K562 (cell line): Measurements from ENCODE around the gene FLOT2. TPM values are rescaled to one million over a fixed set of nuclear protein-coding genes. Genes with fewer than 3 reads are reported as not detected.

Source experiments
- ARNT ChIP-seq, 2 experiments: fragments of 450-650 bp; IDR thresholded peaks; 2 replicates each; pipeline ENCODE4 v1.6.1; 2016; ENCODE audit warnings: mild to moderate bottlenecking in 1 of 2
- CHD2 ChIP-seq: IDR thresholded peaks from 2 replicates; pipeline ENCODE4 v1.6.1; 2011; ENCODE audit warnings: low read depth, low read length
- COPS2 ChIP-seq: fragments of 450-650 bp; conservative IDR thresholded peaks from 2 replicates; pipeline ENCODE4 v1.6.1; 2016; ENCODE audit warnings: mild to moderate bottlenecking, moderate library complexity
- ETV1 ChIP-seq: fragments of 450-650 bp; conservative IDR thresholded peaks from 2 replicates; pipeline ENCODE4 v1.6.1; 2016; ENCODE audit warnings: missing genetic modification characterization, control low read depth, low read depth, missing compliant biosample characterization
- FOXJ3 ChIP-seq: sonication (generic); formaldehyde crosslinking; IDR thresholded peaks from 2 replicates; pipeline ENCODE4 v1.4.0; 2020; ENCODE audit warnings: mild to moderate bottlenecking, missing genetic modification reagents
- JUN ChIP-seq, 2 experiments: sonication (generic) in 1 of 2; formaldehyde crosslinking in 1 of 2; IDR thresholded peaks; 2 replicates each; pipeline versions ENCODE4 v1.6.1 to v1.8.0; 2012 to 2022; ENCODE audit warnings: borderline replicate concordance in 2 of 2, mild to moderate bottlenecking in 2 of 2, improper control_type of control experiment in 1 of 2, low read depth in 1 of 2, low read length in 1 of 2, missing genetic modification reagents in 1 of 2
- JUND ChIP-seq, 2 experiments: IDR thresholded peaks; 2 replicates in 1 of 2; 3 replicates in 1 of 2; pipeline ENCODE4 v1.6.1; 2011; ENCODE audit warnings: borderline replicate concordance in 2 of 2, low read depth in 2 of 2, low read length in 2 of 2, improper control_type of control experiment in 1 of 2, missing biosample characterization in 1 of 2, missing genetic modification characterization in 1 of 2, missing genetic modification reagents in 1 of 2
- MECOM ChIP-seq: fragments of 250-450 bp; sonication (Bioruptor Pico); IDR thresholded peaks from 2 replicates; pipeline ENCODE4 v1.8.0; 2022; ENCODE audit warnings: inconsistent platforms
- MEIS2 ChIP-seq: fragments of 450-650 bp; IDR thresholded peaks from 2 replicates; pipeline ENCODE4 v1.6.1; 2014; ENCODE audit warnings: mild to moderate bottlenecking; ENCODE audit not compliant: partially characterized antibody
- MITF ChIP-seq: IDR thresholded peaks from 2 replicates; pipeline ENCODE4 v1.6.1; 2014; ENCODE audit warnings: antibody characterized with exemption
- NCOA2 ChIP-seq, 2 experiments: fragments of 450-650 bp; IDR thresholded peaks; 2 replicates each; pipeline ENCODE4 v1.6.1; 2018; ENCODE audit warnings: mild to moderate bottlenecking in 2 of 2, moderate library complexity in 1 of 2; ENCODE audit not compliant: partially characterized antibody in 2 of 2
- NELFE ChIP-seq: IDR thresholded peaks from 2 replicates; pipeline ENCODE4 v1.6.1; 2011; ENCODE audit warnings: mild to moderate bottlenecking; ENCODE audit not compliant: insufficient read depth, insufficient read length
- SNIP1 ChIP-seq: fragments of 450-650 bp; IDR thresholded peaks from 2 replicates; pipeline ENCODE4 v1.7.1; 2017; ENCODE audit warnings: low read depth, mild to moderate bottlenecking
- STAT5A ChIP-seq: IDR thresholded peaks from 2 replicates; pipeline ENCODE4 v1.6.1; 2012; ENCODE audit warnings: low read length, inconsistent platforms, borderline replicate concordance
- TEAD4 ChIP-seq, 2 experiments: sonication (generic) in 1 of 2; formaldehyde crosslinking in 1 of 2; IDR thresholded peaks; 2 replicates each; pipeline versions ENCODE4 v1.6.1 to v1.8.0; 2012 to 2022; ENCODE audit warnings: borderline replicate concordance in 1 of 2, inconsistent platforms in 1 of 2, low read length in 1 of 2, mild to moderate bottlenecking in 1 of 2, missing genetic modification reagents in 1 of 2
- ZNF253 ChIP-seq: fragments of 250-450 bp; sonication (Bioruptor Pico); conservative IDR thresholded peaks from 2 replicates; pipeline ENCODE4 v1.6.1; 2021; ENCODE audit warnings: mild to moderate bottlenecking
- ZNF57 ChIP-seq: fragments of 450-650 bp; formaldehyde crosslinking; IDR thresholded peaks from 2 replicates; pipeline ENCODE4 v1.4.0; 2020; ENCODE audit warnings: mild to moderate bottlenecking, moderate library complexity
- ZNF644 ChIP-seq: fragments of 200-800 bp; sonication (Bioruptor generic); IDR thresholded peaks from 2 replicates; pipeline ENCODE4 v1.6.1; 2016; ENCODE audit warnings: low read depth, missing genetic modification characterization, missing compliant biosample characterization
- ZNF766 ChIP-seq: fragments of 200-800 bp; sonication (Bioruptor generic); conservative IDR thresholded peaks from 2 replicates; pipeline ENCODE4 v1.6.1; 2016; ENCODE audit warnings: missing genetic modification characterization, missing compliant biosample characterization
- polyA plus RNA-seq, 8 experiments: library from polyadenylated mRNA; depleted of rRNA in 4 of 8; stranded (reverse) in 5 of 8; unstranded in 3 of 8; fragments of >200 nt; fragmentation: Nextera tagmentation in 2 of 8; fragmentation: Illumina TruSeq in 1 of 8; extraction: Ambion mirVana in 2 of 8; extraction: Trizol in 1 of 8; gene quantifications; 2 replicates each; pipeline versions ENCODE4 v1.2.1 to v1.2.3, GENCODE V29; 2011 to 2014; ENCODE audit warnings: inconsistent platforms in 1 of 8, missing spikeins in 1 of 8
- total RNA-seq, 7 experiments: library from RNA; depleted of rRNA in 6 of 7; stranded (reverse); fragments of >200 nt in 6 of 7; fragmentation: Illumina TruSeq in 2 of 7; extraction: Trizol in 2 of 7; gene quantifications; 2 replicates each; pipeline versions ENCODE4 v1.2.1 to v1.2.3, GENCODE V29; 2011 to 2021; ENCODE audit warnings: low replicate concordance in 1 of 7
- TF ChIP-seq, protein P1 (sequence below), 3 experiments: fragments of 200-800 bp in 1 of 3; fragments of 250-450 bp in 1 of 3; fragments of 450-650 bp in 1 of 3; sonication (Bioruptor Pico) in 1 of 3; sonication (Bioruptor generic) in 1 of 3; formaldehyde crosslinking in 1 of 3; IDR thresholded peaks; 2 replicates each; pipeline versions ENCODE4 v1.6.1 to v1.8.0; 2016 to 2022; ENCODE audit warnings: mild to moderate bottlenecking in 2 of 3, missing genetic modification characterization in 2 of 3, missing compliant biosample characterization in 1 of 3, moderate library complexity in 1 of 3

Gene FLOT2
- total and polyA plus RNA-seq, 9 of the 15 experiments (the other 6 are each of a cell fraction or from before 2014, with no cell fraction given): 17.5 to 138 (median 41.7) TPM

DNA sequence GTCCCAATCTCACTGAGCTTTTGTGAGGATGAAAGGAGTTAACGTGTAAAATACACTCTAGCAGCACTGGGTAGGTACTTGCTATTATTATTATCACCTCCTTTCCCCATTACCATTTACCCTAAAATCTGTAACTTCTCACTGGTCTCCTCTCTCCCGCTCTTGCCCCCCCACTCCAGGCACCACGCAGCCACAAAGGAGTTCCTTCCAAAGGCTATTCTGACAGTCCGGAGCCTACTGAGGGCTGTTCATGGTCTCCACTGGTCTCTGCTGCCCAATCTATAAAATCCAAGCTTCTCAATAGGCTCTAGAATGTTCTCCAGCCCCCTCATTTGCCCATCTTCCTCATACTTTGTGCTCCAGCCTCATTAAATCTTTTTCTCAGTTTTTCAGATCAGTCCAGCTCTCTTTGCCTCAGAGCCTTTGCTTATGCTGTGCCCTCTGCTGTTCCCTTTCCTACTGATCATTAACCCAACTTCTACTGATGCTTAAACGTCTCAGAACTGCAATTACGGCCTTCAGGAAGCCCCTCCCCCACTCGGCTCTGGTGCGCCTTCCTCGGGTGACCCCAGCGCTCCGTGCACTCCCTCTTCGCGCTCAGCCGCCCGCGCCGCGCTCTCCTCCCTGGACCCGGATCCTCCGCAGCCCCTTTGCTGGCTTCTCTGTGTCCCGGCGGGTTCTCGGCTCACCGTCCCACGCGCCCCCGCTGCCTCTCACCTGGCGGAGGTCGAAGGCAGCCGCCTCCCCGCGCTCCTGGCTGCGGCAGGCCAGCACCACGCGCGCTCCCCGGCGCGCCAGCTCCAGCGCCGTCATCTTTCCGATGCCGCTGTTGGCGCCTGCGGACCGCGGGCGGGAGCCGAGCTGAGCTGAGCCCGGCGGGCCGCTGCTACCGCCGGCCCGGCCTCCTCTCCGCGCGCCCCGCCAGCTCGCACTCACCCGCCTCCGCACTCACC, 4.6 kb upstream of the FLOT2 start (continued):
- TF ChIP-seq JUND (IDR thresholded peaks at IDR 0.05; ENCODE audit: borderline replicate concordance, low read depth, low read length): 0 out of 2 replicates have a peak, but pooled peaks have one; percentile 1
- no peak for TF ChIP-seq JUND (tag; IDR thresholded peaks at IDR 0.05; ENCODE audit: borderline replicate concordance, low read depth, low read length)
- TF ChIP-seq MEIS2: no peak
- TF ChIP-seq SNIP1: no peak
- TF ChIP-seq ZNF766: peak; percentile 35
- TF ChIP-seq MITF: no peak
- TF ChIP-seq TEAD4 (IDR thresholded peaks at IDR 0.05; ENCODE audit: low read length): no peak
- 0 out of 2 replicates have a peak, but pooled peaks have one; percentile 6 for TF ChIP-seq TEAD4 (CRISPR knock-in tag; IDR thresholded peaks at IDR 0.05; ENCODE audit: borderline replicate concordance)
- no peak for TF ChIP-seq ZNF644 (tag)
- TF ChIP-seq FOXJ3 (CRISPR knock-in tag): no peak
- TF ChIP-seq MECOM (CRISPR knock-in tag): no peak
- no peak for TF ChIP-seq ETV1 (tag)
- no peak for TF ChIP-seq ZNF253
- no peak for TF ChIP-seq COPS2
- TF ChIP-seq JUN (IDR thresholded peaks at IDR 0.05; ENCODE audit: borderline replicate concordance, low read depth, low read length): no peak
- TF ChIP-seq JUN (CRISPR knock-in tag; IDR thresholded peaks at IDR 0.05; ENCODE audit: borderline replicate concordance): no peak
- no peak for TF ChIP-seq NELFE
- no peak for TF ChIP-seq CHD2
- no peak for TF ChIP-seq NCOA2 (IDR thresholded peaks at IDR 0.05; ENCODE audit: partially characterized antibody in 2 of 2)
- TF ChIP-seq, protein P1, sequence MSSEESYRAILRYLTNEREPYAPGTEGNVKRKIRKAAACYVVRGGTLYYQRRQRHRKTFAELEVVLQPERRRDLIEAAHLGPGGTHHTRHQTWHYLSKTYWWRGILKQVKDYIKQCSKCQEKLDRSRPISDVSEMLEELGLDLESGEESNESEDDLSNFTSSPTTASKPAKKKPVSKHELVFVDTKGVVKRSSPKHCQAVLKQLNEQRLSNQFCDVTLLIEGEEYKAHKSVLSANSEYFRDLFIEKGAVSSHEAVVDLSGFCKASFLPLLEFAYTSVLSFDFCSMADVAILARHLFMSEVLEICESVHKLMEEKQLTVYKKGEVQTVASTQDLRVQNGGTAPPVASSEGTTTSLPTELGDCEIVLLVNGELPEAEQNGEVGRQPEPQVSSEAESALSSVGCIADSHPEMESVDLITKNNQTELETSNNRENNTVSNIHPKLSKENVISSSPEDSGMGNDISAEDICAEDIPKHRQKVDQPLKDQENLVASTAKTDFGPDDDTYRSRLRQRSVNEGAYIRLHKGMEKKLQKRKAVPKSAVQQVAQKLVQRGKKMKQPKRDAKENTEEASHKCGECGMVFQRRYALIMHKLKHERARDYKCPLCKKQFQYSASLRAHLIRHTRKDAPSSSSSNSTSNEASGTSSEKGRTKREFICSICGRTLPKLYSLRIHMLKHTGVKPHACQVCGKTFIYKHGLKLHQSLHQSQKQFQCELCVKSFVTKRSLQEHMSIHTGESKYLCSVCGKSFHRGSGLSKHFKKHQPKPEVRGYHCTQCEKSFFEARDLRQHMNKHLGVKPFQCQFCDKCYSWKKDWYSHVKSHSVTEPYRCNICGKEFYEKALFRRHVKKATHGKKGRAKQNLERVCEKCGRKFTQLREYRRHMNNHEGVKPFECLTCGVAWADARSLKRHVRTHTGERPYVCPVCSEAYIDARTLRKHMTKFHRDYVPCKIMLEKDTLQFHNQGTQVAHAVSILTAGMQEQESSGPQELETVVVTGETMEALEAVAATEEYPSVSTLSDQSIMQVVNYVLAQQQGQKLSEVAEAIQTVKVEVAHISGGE (CRISPR knock-in tag; IDR thresholded peaks at IDR 0.05): peak in 1 of 3 experiments; percentile 50; a peak in 1 of 6 replicates
- TF ChIP-seq STAT5A: no peak
- TF ChIP-seq ARNT (IDR thresholded peaks at IDR 0.05): peak in 1 of 2 experiments; percentile 43; a peak in 1 of 4 replicates
- TF ChIP-seq ZNF57 (CRISPR knock-in tag): no peak
